NCI-H446 (cell line): ENCODE data around the gene TRERF1.

Experiments used
- DNase-seq, 2 experiments: peaks; one replicate each; lab custom pipeline; 2025; lab: John Stamatoyannopoulos, UW

TRERF1 gene

GRCh38 chr6:42394881-42395620 lies 56.7 kb downstream of the TRERF1 start:
- no peak for DNase-seq

DNA sequence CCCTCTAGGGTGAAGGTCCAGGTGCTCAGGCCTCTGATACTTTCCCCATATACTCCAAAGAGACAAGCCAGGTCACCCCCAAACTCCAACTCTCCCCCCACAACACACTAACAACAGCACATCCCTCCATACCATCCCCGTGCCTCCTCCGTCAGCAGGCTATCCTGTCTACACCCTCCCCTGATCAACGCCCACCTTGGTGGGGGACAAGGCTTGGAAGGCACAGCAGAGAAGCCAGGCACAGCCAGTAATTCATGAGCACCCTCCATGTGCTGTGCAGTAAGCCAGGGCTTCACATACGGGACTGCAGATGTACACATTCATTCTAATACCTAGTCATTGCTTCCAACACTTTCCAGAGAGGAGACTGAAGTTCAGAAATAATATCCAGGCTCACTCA lies 57.6 kb downstream of the TRERF1 start:
- no peak for DNase-seq

GRCh38 chr6:42393339-42393738 lies 58.4 kb downstream of the TRERF1 start:
- no peak for DNase-seq

- DNase-seq: no peak
Observed at GRCh38 chr6:42392833-42393232, 58.9 kb downstream of the TRERF1 start.

DNA sequence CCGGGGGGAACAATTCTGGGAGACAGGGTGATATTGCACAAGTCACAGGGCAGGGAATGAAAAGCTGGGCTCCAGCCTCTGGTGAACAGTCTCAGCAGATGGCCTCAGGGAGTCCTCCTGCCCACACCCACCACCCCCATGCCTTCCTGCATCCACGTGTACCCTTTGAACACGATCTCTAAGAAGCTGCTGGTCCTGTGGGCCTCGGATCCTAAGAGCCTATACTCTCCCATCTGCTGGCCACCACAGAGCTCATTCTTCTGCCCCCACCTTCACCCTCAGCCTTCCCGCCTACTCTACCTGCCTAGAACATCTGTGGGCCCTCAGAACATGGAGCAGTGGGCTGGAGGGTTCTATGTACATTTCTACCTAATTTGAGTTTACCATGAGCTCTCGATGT lies 60.3 kb downstream of the TRERF1 start:
- DNase-seq: no peak

DNA sequence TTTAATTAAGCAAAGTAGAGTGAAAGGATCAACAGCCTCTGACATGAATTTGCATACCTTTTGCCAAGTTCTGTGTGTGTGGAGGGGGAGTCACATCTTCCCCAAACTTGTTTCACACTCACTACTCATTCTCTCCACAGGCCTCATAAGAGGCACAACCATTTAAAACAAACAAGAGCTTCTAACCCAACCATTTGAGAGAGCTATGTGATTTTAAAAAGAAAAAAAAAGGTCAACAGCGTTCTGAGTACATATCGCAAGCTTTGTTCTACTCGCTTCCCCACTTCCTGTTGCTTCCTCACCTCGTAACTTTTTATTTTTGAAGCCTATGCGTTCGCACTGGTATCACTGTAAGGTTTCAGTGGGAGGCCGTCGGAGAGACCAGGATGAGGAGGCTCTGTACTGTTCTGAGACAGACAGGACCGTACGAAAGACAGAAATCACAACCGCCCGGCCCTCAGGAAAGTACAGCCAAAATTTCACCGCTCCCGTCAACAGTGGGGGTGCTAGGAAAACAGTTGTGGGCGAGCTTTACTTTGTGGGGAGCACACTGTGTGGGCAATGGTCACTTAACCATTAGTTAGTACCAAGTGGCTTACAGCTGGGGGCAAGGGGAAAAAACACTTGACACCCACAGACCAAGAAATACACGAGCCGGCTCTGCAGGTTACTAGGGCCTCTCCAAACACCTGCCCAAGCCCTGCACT lies 61.3 kb downstream of the TRERF1 start:
- DNase-seq: no peak

DNA sequence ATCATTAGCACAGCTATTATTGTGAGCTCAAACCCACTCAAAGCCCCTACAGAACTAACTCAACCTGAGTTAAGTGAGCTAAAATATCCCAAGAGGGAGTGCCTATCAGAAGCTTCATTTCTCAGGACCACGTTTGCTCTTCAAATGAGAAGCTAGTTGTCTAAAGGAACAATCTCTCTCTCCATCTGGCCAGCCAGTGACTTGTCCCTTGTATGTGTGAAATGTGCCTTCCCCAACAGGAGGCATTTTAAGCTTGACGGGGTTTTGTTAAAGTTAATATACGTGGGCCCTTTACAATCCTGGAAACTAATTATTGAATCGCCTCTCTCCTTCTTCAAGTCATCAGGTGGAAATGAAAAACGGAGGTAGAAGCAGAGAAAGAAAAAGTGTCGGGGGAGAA lies 62.0 kb downstream of the TRERF1 start:
- DNase-seq: no peak

GRCh38 chr6:42388046-42388445 lies 63.7 kb downstream of the TRERF1 start:
- no peak for DNase-seq

DNA sequence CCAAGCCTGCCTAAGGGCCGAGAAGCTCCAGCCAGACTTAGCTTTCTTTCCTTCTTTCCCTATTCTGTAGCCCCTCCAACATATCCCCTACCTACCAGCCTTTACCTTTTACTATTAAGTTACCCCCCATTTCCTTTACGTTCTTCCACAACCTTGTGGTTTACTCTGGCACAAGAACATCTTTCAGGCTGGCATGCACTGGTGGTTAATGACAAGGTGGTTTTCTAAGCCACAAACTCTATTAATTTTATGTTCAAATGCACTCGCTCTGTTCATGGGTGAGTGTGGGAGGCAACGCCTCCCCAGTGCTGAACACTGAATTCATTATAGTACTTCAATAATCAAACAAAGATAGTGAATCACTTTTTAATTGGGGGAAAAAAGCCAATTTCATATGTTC lies 64.4 kb downstream of the TRERF1 start:
- no peak for DNase-seq

GRCh38 chr6:42385339-42385738 lies 66.4 kb downstream of the TRERF1 start:
- no peak for DNase-seq

DNA sequence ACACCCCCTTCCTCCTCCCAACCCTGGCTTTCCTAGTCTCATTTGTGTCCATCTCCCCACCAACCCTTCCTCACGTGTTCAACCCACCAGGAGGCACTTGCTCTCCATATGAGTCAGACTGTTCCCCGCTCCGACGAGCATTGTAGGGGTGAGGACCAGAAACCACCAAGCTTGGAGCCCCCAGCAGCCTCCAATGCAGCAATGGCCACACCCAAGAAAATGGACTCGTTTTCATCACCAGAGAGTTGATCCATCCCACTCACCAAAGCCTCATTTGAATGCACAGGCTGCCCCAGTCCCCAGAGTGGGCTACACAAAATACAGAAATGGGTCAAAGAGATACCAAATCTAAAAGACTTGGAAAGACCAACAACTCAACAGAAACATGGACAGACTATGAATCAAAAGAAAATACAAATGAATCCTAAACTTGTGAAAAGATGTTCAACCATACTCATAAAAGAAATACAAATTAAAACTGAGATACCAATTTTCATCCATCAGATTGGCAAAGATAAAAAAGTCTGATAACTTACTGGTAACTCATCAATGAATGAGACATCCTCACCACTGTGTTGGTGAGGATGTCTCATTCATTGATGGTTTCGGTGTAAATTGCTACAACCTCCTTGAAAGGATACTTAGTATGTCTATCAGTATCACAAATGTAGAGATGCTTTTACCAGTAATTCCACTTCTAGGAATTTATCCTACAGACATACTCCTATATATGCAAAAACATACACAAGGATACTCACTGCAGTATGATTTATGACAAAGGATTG lies 68.1 kb downstream of the TRERF1 start:
- no peak for DNase-seq

GRCh38 chr6:42381850-42382249 lies 69.9 kb downstream of the TRERF1 start:
- DNase-seq: no peak

DNA sequence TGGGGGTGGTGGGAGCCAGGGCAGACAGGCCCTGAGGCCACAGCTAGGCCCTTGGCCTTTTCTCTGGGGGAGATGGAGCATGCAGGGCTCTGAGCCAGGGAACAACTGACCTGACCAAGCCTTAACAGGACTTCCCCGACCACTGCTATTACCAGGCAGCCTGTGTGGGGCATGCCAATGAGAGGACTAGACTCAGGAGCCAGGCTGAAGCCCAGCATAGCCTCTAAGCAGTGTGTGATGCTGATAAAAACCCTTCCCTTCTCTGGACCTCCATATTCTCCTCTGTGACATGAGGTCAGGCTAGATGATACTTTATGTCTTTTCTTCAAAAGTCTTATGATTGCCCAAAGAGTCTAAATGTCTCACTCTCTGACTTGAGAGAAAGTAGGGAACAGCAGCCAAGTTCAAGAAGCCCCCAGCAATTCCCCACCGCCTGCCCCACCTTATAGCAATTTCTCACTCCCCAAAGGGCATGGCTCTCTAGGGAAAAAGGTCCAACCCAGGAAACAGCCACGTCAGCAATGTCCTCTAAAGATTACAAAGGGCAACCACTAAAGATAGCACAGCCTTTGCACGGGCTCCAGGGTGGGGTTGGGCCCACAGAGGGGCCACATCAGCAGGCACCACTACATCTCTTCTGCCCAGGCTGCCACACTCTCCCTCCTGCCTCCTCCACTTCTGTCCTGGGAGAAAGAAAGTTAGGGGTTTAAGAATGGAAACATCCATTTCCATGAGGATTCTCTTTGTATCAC lies 71.3 kb downstream of the TRERF1 start:
- no peak for DNase-seq

DNA sequence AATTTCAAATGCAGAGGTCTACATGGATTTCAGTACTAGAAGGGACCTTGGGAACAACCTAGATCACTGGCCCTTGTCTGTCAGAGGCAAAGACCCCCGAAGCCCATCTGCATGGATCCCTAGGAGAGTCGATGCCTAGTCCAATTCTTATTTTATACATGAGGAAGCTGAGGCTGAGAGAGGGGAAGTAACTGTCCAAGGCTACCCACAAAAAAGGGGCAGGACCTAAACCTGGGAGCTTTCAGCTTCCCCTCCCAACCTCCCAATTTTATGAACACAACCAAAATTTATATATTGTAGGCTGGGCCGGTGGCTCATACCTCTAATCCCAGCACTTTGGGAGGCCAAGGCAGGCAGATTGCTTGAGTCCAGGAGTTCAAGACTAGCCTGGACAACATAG lies 73.2 kb downstream of the TRERF1 start:
- no peak for DNase-seq

GRCh38 chr6:42378125-42378524 lies 73.6 kb downstream of the TRERF1 start:
- DNase-seq: no peak

- DNase-seq: peak in 1 of 2 experiments; percentile 56
Observed at GRCh38 chr6:42375007-42375635, 76.6 kb downstream of the TRERF1 start.

GRCh38 chr6:42374018-42374669 lies 77.6 kb downstream of the TRERF1 start:
- no peak for DNase-seq

DNA sequence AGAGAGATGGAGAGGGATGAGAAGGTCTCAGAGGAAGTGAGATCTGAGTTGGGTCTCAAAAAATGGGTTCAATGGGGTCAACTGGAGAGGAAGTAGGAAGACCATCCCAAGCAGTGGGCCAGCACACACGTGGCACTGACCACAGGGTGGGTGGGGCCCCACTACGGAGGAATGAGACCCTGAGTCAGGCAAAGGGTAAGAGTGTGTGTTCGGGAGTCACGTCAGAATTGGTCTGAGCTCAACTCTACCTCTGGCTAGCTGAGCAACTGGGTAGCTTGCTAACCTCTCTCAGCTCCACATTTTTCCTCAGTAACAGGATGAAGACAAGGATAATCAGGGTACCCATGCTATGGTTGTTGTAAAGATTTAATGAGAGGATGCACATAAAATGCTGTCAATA lies 79.0 kb downstream of the TRERF1 start:
- DNase-seq: no peak

GRCh38 chr6:42370323-42370985 lies 81.3 kb downstream of the TRERF1 start:
- DNase-seq: no peak

GRCh38 chr6:42369568-42369967 lies 82.2 kb downstream of the TRERF1 start:
- DNase-seq: no peak

DNA sequence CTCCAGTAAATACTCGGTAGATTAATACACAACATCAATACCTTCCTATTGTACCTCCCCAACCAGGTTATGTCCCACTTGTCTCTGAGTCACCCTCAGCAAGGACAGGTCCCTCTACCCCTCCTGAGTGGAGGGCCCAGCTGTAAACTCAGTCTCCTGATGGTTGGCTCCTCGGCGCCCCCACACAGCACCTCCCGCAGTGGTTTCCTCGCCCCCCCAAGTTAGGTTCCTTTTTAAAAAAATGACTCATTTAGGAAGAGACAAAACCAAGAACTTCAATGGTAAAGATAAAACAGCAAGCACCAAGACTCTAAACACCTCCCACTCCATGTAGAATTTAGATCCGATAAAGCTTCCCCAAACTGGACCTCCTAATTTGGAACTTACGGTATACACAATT lies 83.5 kb downstream of the TRERF1 start:
- no peak for DNase-seq
